Fibroblast of lung (primary cell): ENCODE measurements around the gene MYO1E.

Experiments used
- CTCF ChIP-seq, 2 donors: IDR thresholded peaks in 1 of 2; conservative IDR thresholded peaks in 1 of 2; 1 replicate in 1 of 2; 2 replicates in 1 of 2; pipeline ENCODE4 v1.5.1; 2011 to 2012; ENCODE audit warnings: low read length in 2 of 2, control low read depth in 1 of 2, inconsistent platforms in 1 of 2, low read depth in 1 of 2, mild to moderate bottlenecking in 1 of 2
- EZH2 ChIP-seq: IDR thresholded peaks from 2 replicates; pipeline ENCODE4 v1.5.1; 2012; ENCODE audit warnings: low read length, control low read depth, mild to moderate bottlenecking; ENCODE audit errors: missing control alignments

- TF ChIP-seq CTCF (conservative IDR thresholded peaks at IDR 0.05 in 1 of 2, IDR thresholded peaks at IDR 0.05 in 1 of 2; ENCODE audit: low read depth in 1 of 2, low read length in 2 of 2) (no peak), EZH2 (no peak)
Observed at GRCh38 chr15:59262316-59262715, 110.4 kb downstream of the MYO1E start.
